GM18511 (cell line): ENCODE measurements around the gene TMEM143.
"Not testable (repeated sequence)": the region's sequence is repeated elsewhere in the genome, so short reads cannot be mapped to it uniquely, and the experiment has no call there.

ENCODE experiments used
- ATAC-seq: cut with Tn5 transposase; IDR thresholded peaks from one replicate; pipeline ENCODE4 v1.9.1; 2021; ENCODE audit warnings: mild to moderate bottlenecking, moderate library complexity; ENCODE audit not compliant: unreplicated experiment

Gene TMEM143

GRCh38 chr19:48391100-48392005 lies 27.6 kb upstream of the TMEM143 start, which contains the start of gene KDELR1:
Gene KDELR1, minus strand, starts transcription at chr19:48391551. Its CDS starts 193 bp downstream, at chr19:48391358.
- no peak for ATAC-seq

- no peak for ATAC-seq
These were observed 26.7 kb upstream of the TMEM143 start for GRCh38 chr19:48390188-48391099.

GRCh38 chr19:48386981-48387380 lies 23.2 kb upstream of the TMEM143 start:
- ATAC-seq = no peak

- no peak for ATAC-seq
These were observed 21.8 kb upstream of the TMEM143 start for GRCh38 chr19:48385461-48386087.

GRCh38 chr19:48382286-48382685 lies 18.5 kb upstream of the TMEM143 start:
- ATAC-seq = no peak

- ATAC-seq = no peak
These were observed 17.6 kb upstream of the TMEM143 start for GRCh38 chr19:48381178-48381950.

- no peak for ATAC-seq
These were observed 15.3 kb upstream of the TMEM143 start for GRCh38 chr19:48379058-48379457.

GRCh38 chr19:48378194-48378570 lies 14.4 kb upstream of the TMEM143 start:
- ATAC-seq = no peak

- no peak for ATAC-seq
These were observed 9.8 kb upstream of the TMEM143 start for GRCh38 chr19:48373567-48373966.

GRCh38 chr19:48372904-48373303 lies 9.2 kb upstream of the TMEM143 start:
- ATAC-seq = no peak

GRCh38 chr19:48371771-48372170 lies 8.0 kb upstream of the TMEM143 start:
- ATAC-seq = not testable (repeated sequence)

GRCh38 chr19:48371367-48371766 lies 7.6 kb upstream of the TMEM143 start:
- no peak for ATAC-seq

GRCh38 chr19:48370955-48371354 lies 7.2 kb upstream of the TMEM143 start:
- ATAC-seq = no peak

- no peak for ATAC-seq
These were observed 5.2 kb upstream of the TMEM143 start for GRCh38 chr19:48368936-48369335.

GRCh38 chr19:48367855-48368254 lies 4.1 kb upstream of the TMEM143 start:
- ATAC-seq = no peak

- no peak for ATAC-seq
These were observed 1.9 kb upstream of the TMEM143 start for GRCh38 chr19:48365602-48366001.

GRCh38 chr19:48364598-48365348 lies 1.0 kb upstream of the TMEM143 start:
- no peak for ATAC-seq

GRCh38 chr19:48363500-48363809 lies 285 bp downstream of the TMEM143 start:
- peak; percentile 26 for ATAC-seq

- peak; percentile 64 for ATAC-seq
These were observed 832 bp downstream of the TMEM143 start for GRCh38 chr19:48362716-48363499.
